Measurements from ENCODE around the gene MSI2.
A peak's percentile ranks its signal among the peaks of the same experiment; 100 is the strongest.

MSI2 gene

DNA sequence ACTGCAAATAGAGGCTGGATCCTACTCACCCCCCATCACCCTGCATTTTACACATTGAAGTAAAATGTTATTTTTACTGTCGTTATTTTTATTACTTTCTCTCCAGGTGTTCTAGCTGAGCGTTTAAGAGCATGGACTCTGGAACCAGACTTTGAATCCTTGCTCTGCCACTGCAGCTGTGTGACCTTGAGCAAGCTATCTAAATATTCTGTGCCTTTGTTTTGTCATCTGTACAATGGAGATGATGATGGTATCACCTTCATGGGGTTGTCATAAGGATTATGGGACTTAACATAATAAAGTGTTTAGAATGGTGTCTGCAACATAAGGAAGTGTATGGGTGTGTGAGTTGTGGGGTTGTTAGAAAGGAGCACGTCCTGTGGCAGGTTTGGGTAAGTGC is 17.8 kb downstream of the MSI2 start:
- Histone ChIP-seq H3K9ac (ENCODE audit: low read depth, low read length) (no peak overlapping the region), H3K27me3 (ENCODE audit: control insufficient read depth, insufficient read depth, low read length) (no peaks in the 10 kb centered on the region), H3K4me1 (ENCODE audit: control insufficient read depth, insufficient read depth, low read length) (peaks cover 3% of the 10 kb centered on the region), H3K9me3 (replicated peaks; ENCODE audit: low read length) (no peaks in the 10 kb centered on the region), H3K4me2 (ENCODE audit: low read length) (no peak overlapping the region), H3K36me3 (ENCODE audit: insufficient read depth, low read length) (peaks cover 32% of the 10 kb centered on the region), H3K4me3 (ENCODE audit: low read length) (no peak overlapping the region)

DNA sequence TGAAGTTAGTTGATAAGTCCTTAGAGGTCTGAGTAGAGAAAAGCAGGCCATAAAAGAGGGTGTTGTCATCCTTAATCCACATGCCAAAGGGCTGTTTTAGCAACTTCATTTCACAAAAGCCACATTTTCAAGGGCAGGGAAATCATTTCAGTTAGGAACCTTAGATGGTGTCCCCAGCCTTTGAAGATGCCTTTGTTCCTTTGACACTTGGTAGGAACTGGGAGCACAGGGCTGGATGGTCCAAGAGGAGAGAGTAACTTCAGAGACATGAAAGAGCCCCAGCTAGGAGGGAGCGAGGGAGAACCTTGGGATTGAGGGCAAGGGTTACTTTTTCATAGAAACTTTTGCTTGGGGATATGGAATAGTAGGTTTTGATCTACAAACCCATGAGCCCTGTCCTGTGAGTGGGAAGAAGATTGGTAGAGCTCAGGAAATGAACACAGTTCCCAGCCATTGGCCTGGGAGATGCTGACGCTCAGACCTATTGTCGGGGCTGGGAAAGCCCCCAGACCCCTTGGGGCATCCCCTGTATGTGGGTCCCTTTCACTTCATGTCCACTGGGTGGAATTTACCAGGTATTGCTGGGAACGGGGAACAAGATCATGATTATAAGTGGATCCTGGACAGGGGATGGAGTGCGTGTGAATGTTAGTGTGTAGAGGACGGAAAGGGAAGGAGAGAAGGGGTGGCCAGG is 18.9 kb downstream of the MSI2 start:
- H3K4me1 ChIP-seq (ENCODE audit: control insufficient read depth, insufficient read depth, low read length) = peaks cover 4% of the 10 kb centered on the region
- H3K9me3 ChIP-seq (replicated peaks; ENCODE audit: low read length) = no peaks in the 10 kb centered on the region
- H3K36me3 ChIP-seq (ENCODE audit: insufficient read depth, low read length) = peaks cover 29% of the 10 kb centered on the region
- no peak overlapping the region for H3K4me3 ChIP-seq (ENCODE audit: low read length)
- H3K9ac ChIP-seq (ENCODE audit: low read depth, low read length) = no peak overlapping the region
- H3K4me2 ChIP-seq (ENCODE audit: low read length) = no peak overlapping the region
- no peaks in the 10 kb centered on the region for H3K27me3 ChIP-seq (ENCODE audit: control insufficient read depth, insufficient read depth, low read length)

DNA sequence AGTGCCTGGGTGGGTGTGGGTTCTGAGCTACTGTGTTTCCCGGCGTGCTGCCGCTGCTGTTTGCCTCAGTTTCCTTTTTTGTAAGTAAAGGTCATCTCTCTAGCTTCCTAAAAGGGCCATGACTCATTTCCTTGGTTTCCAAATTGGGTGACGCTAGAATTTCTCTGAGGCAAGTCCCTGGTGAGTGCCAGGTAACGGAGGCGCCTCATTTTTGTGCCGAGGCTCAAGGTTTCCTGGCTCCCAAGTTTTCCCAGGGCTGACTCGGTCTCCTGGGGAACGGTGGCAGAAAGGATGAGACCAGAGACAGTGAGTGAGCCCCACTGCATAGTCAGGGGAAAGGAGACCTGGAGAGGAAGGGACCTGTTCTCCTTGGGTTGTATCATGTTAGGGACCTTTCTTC is 20.3 kb downstream of the MSI2 start:
- H3K27me3 ChIP-seq (ENCODE audit: control insufficient read depth, insufficient read depth, low read length) = no peaks in the 10 kb centered on the region
- peaks cover 4% of the 10 kb centered on the region for H3K4me1 ChIP-seq (ENCODE audit: control insufficient read depth, insufficient read depth, low read length)
- no peak overlapping the region for H3K4me2 ChIP-seq (ENCODE audit: low read length)
- H3K9me3 ChIP-seq (replicated peaks; ENCODE audit: low read length) = no peaks in the 10 kb centered on the region
- H3K36me3 ChIP-seq (ENCODE audit: insufficient read depth, low read length) = peaks cover 29% of the 10 kb centered on the region
- H3K4me3 ChIP-seq (ENCODE audit: low read length) = no peak overlapping the region
- H3K9ac ChIP-seq (ENCODE audit: low read depth, low read length) = no peak overlapping the region

DNA sequence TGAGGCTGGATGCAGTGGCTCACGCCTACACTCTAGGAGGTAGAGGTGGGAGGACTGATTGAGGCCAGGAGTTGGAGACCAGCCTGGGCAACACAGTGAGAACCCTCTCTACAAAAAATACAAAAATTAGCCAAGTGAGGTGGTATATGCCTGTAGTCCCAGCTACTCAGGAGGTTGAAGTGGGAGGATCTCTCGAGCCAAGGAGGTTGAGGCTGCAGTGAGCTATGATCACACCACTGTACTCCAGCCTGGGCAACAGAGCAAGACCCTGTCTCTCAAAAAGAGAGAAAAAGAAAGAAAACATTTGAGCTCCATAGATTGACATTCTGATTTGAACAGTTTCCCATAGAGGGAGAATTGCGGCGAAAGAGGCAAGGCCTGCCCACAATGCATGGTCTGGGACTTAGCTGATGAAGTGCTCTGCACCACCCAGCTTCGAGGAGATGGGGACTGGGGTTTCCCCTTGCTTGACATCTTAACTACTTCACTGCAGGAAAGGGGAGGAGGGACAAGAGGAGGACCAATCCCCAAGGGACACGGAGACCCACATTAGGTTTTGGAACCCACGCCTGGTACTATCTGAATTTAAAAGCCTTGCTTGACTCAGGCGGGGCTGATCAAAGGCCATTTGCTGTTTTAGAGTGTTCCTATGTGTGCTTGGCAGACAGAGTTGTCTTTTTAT is 21.7 kb downstream of the MSI2 start:
- H3K9me3 ChIP-seq (replicated peaks; ENCODE audit: low read length) = no peaks in the 10 kb centered on the region
- H3K9ac ChIP-seq (ENCODE audit: low read depth, low read length) = no peak overlapping the region
- H3K27me3 ChIP-seq (ENCODE audit: control insufficient read depth, insufficient read depth, low read length) = no peaks in the 10 kb centered on the region
- no peak overlapping the region for H3K4me3 ChIP-seq (ENCODE audit: low read length)
- peaks cover 4% of the 10 kb centered on the region for H3K4me1 ChIP-seq (ENCODE audit: control insufficient read depth, insufficient read depth, low read length)
- no peak overlapping the region for H3K4me2 ChIP-seq (ENCODE audit: low read length)
- peaks cover 18% of the 10 kb centered on the region for H3K36me3 ChIP-seq (ENCODE audit: insufficient read depth, low read length)

DNA sequence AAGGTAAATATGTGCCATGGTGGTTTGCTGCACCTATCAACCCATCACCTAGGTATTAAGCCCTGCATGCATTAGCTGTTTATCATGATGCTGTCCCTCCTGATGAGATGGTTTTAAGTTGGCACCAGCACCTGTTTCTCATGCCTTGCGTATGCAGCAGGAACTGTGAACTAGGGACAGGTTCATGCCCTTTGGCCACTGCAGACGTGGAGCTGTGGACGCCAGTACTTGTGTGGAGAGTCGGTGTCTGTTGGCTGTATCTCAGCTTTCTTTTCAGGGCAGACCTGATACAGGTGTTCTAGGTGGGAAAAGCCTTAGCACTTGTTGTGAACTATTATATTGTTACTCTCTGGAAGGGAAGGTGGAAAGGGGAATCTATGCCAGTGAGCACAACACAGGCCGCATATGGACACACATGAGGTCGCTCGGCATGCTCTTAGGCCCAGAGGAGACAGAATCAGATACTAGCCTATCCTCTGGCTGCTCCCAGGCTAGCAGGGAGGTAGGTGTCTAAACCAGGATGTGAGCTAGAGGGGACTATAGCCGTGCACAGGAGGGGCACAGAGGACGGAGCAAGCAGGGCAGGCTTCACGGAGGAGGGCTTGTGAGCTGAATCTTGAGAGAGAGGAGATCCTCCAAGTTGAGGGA is 22.5 kb downstream of the MSI2 start:
- H3K4me2 ChIP-seq (ENCODE audit: low read length) = no peak overlapping the region
- peaks cover 4% of the 10 kb centered on the region for H3K4me1 ChIP-seq (ENCODE audit: control insufficient read depth, insufficient read depth, low read length)
- no peak overlapping the region for H3K9ac ChIP-seq (ENCODE audit: low read depth, low read length)
- H3K4me3 ChIP-seq (ENCODE audit: low read length) = no peak overlapping the region
- no peaks in the 10 kb centered on the region for H3K9me3 ChIP-seq (replicated peaks; ENCODE audit: low read length)
- H3K36me3 ChIP-seq (ENCODE audit: insufficient read depth, low read length) = peaks cover 18% of the 10 kb centered on the region
- no peaks in the 10 kb centered on the region for H3K27me3 ChIP-seq (ENCODE audit: control insufficient read depth, insufficient read depth, low read length)

DNA sequence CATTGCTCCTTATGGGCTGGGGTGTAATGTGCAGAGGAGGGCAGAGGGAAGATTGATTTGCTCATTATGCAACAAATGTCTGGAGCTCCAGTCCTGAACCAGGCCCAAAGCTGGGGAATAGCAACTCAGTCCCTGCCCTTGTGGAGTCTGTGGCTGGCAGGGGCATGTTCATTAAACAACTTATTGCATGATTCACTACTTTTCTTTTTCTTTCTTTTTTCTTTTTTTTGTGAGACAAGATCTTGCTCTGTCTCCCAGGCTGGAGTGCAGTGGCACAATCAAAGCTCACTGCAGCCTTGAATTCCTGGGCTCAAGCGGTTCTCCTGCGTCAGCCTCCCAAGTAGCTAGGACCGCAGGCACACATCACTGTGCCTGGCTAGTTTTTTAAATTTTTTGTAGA is 23.1 kb downstream of the MSI2 start:
- H3K27me3 ChIP-seq (ENCODE audit: control insufficient read depth, insufficient read depth, low read length) = no peaks in the 10 kb centered on the region
- no peak overlapping the region for H3K9ac ChIP-seq (ENCODE audit: low read depth, low read length)
- no peaks in the 10 kb centered on the region for H3K9me3 ChIP-seq (replicated peaks; ENCODE audit: low read length)
- no peak overlapping the region for H3K4me2 ChIP-seq (ENCODE audit: low read length)
- peaks cover 12% of the 10 kb centered on the region for H3K36me3 ChIP-seq (ENCODE audit: insufficient read depth, low read length)
- peaks cover 4% of the 10 kb centered on the region for H3K4me1 ChIP-seq (ENCODE audit: control insufficient read depth, insufficient read depth, low read length)
- H3K4me3 ChIP-seq (ENCODE audit: low read length) = no peak overlapping the region

DNA sequence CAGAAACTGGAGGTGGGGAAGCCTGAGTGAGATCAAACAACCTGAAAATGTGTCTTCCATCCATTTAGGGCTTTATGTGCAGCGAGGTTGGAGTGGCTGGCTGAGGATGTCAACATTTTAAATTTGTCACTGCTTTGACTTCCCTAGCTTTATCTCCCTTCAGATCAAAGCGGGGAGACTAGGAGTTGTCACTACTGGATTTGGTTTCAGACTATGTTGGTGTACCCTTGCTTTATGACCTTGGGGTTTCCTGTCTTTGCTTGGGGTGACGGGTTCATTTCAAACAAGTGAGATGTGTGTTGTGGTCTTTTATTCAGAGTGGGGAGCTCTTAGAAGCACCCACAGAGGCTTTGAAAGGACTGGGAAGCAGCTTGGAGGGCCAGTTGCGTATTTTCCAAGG is 25.6 kb downstream of the MSI2 start:
- Histone ChIP-seq H3K4me2 (ENCODE audit: low read length) (no peak overlapping the region), H3K27me3 (ENCODE audit: control insufficient read depth, insufficient read depth, low read length) (no peaks in the 10 kb centered on the region), H3K4me3 (ENCODE audit: low read length) (no peak overlapping the region), H3K9me3 (replicated peaks; ENCODE audit: low read length) (no peaks in the 10 kb centered on the region), H3K9ac (ENCODE audit: low read depth, low read length) (no peak overlapping the region), H3K36me3 (ENCODE audit: insufficient read depth, low read length) (peaks cover 7% of the 10 kb centered on the region), H3K4me1 (ENCODE audit: control insufficient read depth, insufficient read depth, low read length) (peaks cover 19% of the 10 kb centered on the region)

DNA sequence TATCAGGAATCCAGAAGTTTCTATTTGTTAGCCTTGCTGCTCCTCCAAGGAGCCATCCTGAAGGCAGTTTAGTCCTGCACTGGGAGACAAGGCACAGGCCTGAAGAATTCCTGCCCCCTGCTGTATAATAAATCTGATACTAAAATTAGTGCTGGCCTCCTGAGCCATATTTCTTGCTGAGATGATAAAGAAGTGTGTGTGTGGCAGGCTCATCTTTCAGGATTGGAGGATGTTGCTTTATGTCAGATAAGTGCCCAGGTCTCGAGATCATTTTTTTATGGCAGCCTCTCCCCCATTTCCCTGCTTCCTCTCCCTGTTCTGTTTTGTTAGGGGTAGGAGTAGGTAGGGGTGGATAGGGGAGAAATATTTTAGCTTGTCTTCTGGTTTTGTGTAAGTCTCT is 26.0 kb downstream of the MSI2 start:
- Histone ChIP-seq H3K9ac (ENCODE audit: low read depth, low read length) (no peak overlapping the region), H3K4me3 (ENCODE audit: low read length) (no peak overlapping the region), H3K4me2 (ENCODE audit: low read length) (no peak overlapping the region), H3K4me1 (ENCODE audit: control insufficient read depth, insufficient read depth, low read length) (peaks cover 20% of the 10 kb centered on the region), H3K9me3 (replicated peaks; ENCODE audit: low read length) (no peaks in the 10 kb centered on the region), H3K27me3 (ENCODE audit: control insufficient read depth, insufficient read depth, low read length) (no peaks in the 10 kb centered on the region), H3K36me3 (ENCODE audit: insufficient read depth, low read length) (peaks cover 9% of the 10 kb centered on the region)

DNA sequence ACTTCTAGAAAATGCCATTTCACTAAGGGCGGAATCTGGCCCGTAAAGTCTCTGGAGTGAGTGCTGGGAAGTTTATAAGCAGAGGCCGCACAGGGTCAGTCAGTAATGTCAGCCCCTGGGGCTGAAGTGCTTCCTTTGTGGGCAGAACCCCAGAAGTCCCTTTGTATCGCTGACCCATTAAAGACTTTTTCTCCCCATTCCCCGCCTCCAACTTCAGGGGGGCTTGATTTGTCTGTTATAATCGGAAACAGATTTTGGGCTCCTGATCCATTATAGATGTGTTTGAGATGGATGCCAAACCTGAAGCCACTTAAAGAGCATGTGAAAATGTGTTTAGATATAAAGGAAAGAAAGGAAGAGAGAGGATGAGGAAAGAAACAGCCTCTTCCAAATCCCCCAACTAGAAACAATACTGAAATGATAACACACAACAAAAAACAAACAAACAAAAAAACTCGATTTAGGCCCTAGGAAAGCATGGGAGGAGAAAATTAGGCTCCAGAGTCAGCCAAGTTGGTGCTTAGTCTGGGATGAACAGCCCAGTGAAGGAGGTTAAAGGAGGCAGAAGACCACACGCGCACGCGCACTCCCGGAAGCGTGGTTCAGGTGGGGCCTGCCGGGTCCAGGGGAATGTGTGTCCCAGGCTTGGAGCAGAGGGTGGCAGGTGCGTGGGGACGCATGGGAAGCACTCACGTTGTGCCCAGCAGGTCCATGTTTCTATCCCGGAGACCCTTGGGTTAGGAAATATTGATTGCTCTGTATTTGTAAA is 27.1 kb downstream of the MSI2 start:
- Histone ChIP-seq H3K27me3 (ENCODE audit: control insufficient read depth, insufficient read depth, low read length) (no peaks in the 10 kb centered on the region), H3K4me3 (ENCODE audit: low read length) (no peak overlapping the region), H3K4me1 (ENCODE audit: control insufficient read depth, insufficient read depth, low read length) (peaks cover 31% of the 10 kb centered on the region), H3K4me2 (ENCODE audit: low read length) (no peak overlapping the region), H3K36me3 (ENCODE audit: insufficient read depth, low read length) (peaks cover 12% of the 10 kb centered on the region), H3K9ac (ENCODE audit: low read depth, low read length) (no peak overlapping the region), H3K9me3 (replicated peaks; ENCODE audit: low read length) (no peaks in the 10 kb centered on the region)

DNA sequence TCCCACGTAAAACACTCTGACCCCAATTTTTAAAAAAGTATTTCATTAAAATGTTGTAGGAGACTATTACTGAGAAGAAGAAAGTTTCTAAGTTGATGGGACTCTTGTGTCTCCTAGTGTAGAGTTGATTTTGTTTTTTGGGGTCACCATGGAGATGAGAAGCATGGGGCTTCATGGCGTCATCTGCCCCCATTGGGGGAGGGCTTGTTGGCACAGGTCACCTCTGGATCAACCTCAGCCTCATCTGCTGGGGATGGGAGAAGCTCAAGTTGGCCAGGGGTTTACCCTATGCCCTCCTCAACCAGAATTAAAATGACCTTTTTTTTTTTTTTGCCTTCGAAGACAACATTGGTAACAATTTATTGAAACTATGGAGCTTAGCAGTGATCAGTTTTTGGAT is 28.3 kb downstream of the MSI2 start:
- Histone ChIP-seq H3K9ac (ENCODE audit: low read depth, low read length) (no peak overlapping the region), H3K9me3 (replicated peaks; ENCODE audit: low read length) (no peaks in the 10 kb centered on the region), H3K4me2 (ENCODE audit: low read length) (no peak overlapping the region), H3K36me3 (ENCODE audit: insufficient read depth, low read length) (peaks cover 5% of the 10 kb centered on the region), H3K27me3 (ENCODE audit: control insufficient read depth, insufficient read depth, low read length) (no peaks in the 10 kb centered on the region), H3K4me1 (ENCODE audit: control insufficient read depth, insufficient read depth, low read length) (peaks cover 35% of the 10 kb centered on the region), H3K4me3 (ENCODE audit: low read length) (no peak overlapping the region)

DNA sequence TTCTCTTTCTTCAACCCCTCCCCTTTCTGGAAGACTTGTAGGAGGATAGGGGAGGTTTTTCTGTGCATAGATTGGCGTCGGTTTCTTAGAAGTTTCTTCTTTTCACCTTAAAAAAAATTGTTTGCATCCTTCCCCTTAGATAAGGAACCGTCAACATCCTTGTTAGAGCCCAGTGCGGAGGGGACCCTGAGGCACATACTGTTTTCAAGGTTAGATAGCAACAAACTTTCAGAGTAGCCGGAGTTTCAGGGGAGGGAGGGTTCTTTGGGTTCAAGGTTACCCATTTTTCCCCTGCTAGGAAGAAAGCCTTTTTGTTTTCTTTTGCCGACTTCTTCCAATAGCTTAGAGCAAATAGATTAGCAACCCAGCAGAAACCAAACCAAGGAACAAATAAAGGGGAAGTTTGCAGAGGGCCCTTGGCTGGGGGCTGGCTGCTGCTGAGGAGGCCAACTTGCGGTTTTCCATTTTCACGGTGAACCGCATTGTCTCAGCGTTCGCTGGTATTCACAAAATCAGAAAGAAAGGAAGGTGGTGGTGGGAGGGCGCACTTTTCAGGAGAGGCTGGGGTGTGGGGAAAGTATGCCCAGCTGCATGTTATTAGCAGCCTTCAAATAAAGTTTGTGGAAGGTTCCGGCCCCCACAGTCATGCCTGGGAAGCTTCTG is 28.8 kb downstream of the MSI2 start:
- Histone ChIP-seq H3K4me1 (ENCODE audit: control insufficient read depth, insufficient read depth, low read length) (peaks cover 39% of the 10 kb centered on the region), H3K9ac (ENCODE audit: low read depth, low read length) (peak overlapping the region; percentile 6), H3K4me2 (ENCODE audit: low read length) (peak overlapping the region; percentile 31), H3K27me3 (ENCODE audit: control insufficient read depth, insufficient read depth, low read length) (no peaks in the 10 kb centered on the region), H3K4me3 (ENCODE audit: low read length) (no peak overlapping the region), H3K36me3 (ENCODE audit: insufficient read depth, low read length) (peaks cover 5% of the 10 kb centered on the region), H3K9me3 (replicated peaks; ENCODE audit: low read length) (no peaks in the 10 kb centered on the region)

Data from skeletal muscle satellite cell (primary cell).